H9 (cell line): ENCODE data around the gene SPRED3. TPM values are rescaled to one million over a fixed set of nuclear protein-coding genes. Genes with fewer than 3 reads are reported as not detected.

Source experiments
- DNase-seq: peaks from one replicate; pipeline ENCODE4 v3.0.0-alpha.2; 2017
- H2AFZ ChIP-seq: one replicate; pipeline ENCODE4 v1.6.1; 2013; ENCODE audit warnings: mild to moderate bottlenecking, low read length, control low read depth, moderate library complexity
- H2AK5ac ChIP-seq: 2 replicates; pipeline ENCODE4 v1.6.1; 2013; ENCODE audit warnings: low read length, control low read depth, mixed read lengths; ENCODE audit not compliant: insufficient read length
- H2BK120ac ChIP-seq: one replicate; pipeline ENCODE4 v1.6.1; 2013; ENCODE audit warnings: low read depth, mild to moderate bottlenecking, low read length, control low read depth, inconsistent platforms; ENCODE audit not compliant: poor library complexity, severe bottlenecking
- H2BK12ac ChIP-seq: 2 replicates; pipeline ENCODE4 v1.6.1; 2013; ENCODE audit warnings: low read length, control low read depth, mixed read lengths, low read depth; ENCODE audit not compliant: insufficient read length
- H2BK15ac ChIP-seq: 2 replicates; pipeline ENCODE4 v1.6.1; 2013; ENCODE audit warnings: low read depth, low read length, control low read depth
- H2BK20ac ChIP-seq: one replicate; pipeline ENCODE4 v1.6.1; 2013; ENCODE audit warnings: low read depth, mild to moderate bottlenecking, low read length, control low read depth, inconsistent platforms; ENCODE audit not compliant: poor library complexity, severe bottlenecking
- H2BK5ac ChIP-seq: 2 replicates; pipeline ENCODE4 v1.6.1; 2013; ENCODE audit warnings: low read length, control low read depth, mixed read lengths; ENCODE audit not compliant: insufficient read length
- H3K14ac ChIP-seq: 2 replicates; pipeline ENCODE4 v1.6.1; 2013; ENCODE audit warnings: low read length, control low read depth; ENCODE audit not compliant: insufficient read depth
- H3K18ac ChIP-seq: 2 replicates; pipeline ENCODE4 v1.6.1; 2013; ENCODE audit warnings: low read depth, mild to moderate bottlenecking, mixed read lengths, low read length, control low read depth; ENCODE audit not compliant: insufficient read length
- H3K23ac ChIP-seq: 2 replicates; pipeline ENCODE4 v1.6.1; 2013; ENCODE audit warnings: low read length, control low read depth, mixed read lengths, low read depth; ENCODE audit not compliant: insufficient read length
- H3K23me2 ChIP-seq: 2 replicates; pipeline ENCODE4 v1.6.1; 2013; ENCODE audit warnings: low read depth, mild to moderate bottlenecking, mixed read lengths, low read length, control low read depth; ENCODE audit not compliant: insufficient read length, poor library complexity, severe bottlenecking
- H3K27ac ChIP-seq: 2 replicates; pipeline ENCODE4 v1.5.1; 2013; ENCODE audit warnings: low read length, control low read depth, mixed read lengths, low read depth; ENCODE audit not compliant: insufficient read length
- H3K27me3 ChIP-seq: 2 replicates; pipeline ENCODE4 v1.6.1; 2013; ENCODE audit warnings: low read length, control low read depth, inconsistent platforms; ENCODE audit not compliant: insufficient read depth
- H3K4ac ChIP-seq: 2 replicates; pipeline ENCODE4 v1.6.1; 2013; ENCODE audit warnings: low read depth, mild to moderate bottlenecking, control low read depth, inconsistent platforms, low read length, moderate library complexity
- H3K4me1 ChIP-seq: 2 replicates; pipeline ENCODE4 v1.6.1; 2013; ENCODE audit warnings: low read length, control low read depth, inconsistent platforms; ENCODE audit not compliant: insufficient read depth
- H3K4me2 ChIP-seq: 2 replicates; pipeline ENCODE4 v1.6.1; 2013; ENCODE audit warnings: low read length, control low read depth, mixed read lengths; ENCODE audit not compliant: insufficient read length, insufficient read depth
- H3K56ac ChIP-seq: 2 replicates; pipeline ENCODE4 v1.6.1; 2013; ENCODE audit warnings: low read depth, mild to moderate bottlenecking, mixed read lengths, low read length, control low read depth; ENCODE audit not compliant: insufficient read length
- H3K79me1 ChIP-seq: 2 replicates; pipeline ENCODE4 v1.6.1; 2013; ENCODE audit warnings: low read depth, mild to moderate bottlenecking, moderate library complexity, low read length, control low read depth, inconsistent platforms; ENCODE audit not compliant: insufficient read depth, poor library complexity, severe bottlenecking
- H3K79me2 ChIP-seq: 2 replicates; pipeline ENCODE4 v1.6.1; 2013; ENCODE audit warnings: low read length, control low read depth, inconsistent platforms; ENCODE audit not compliant: insufficient read depth
- H3K9ac ChIP-seq: 2 replicates; pipeline ENCODE4 v1.6.1; 2013; ENCODE audit warnings: low read length, control low read depth, mixed read lengths; ENCODE audit not compliant: insufficient read length; ENCODE audit errors: extremely low read depth
- H3K9me3 ChIP-seq: one replicate; pipeline ENCODE4 v1.6.1; 2013; ENCODE audit warnings: low read depth, low read length, inconsistent platforms; ENCODE audit not compliant: control insufficient read depth
- H3T11ph ChIP-seq: one replicate; pipeline ENCODE4 v1.6.1; 2013; ENCODE audit warnings: mild to moderate bottlenecking, low read length, control low read depth, inconsistent platforms
- H4K20me1 ChIP-seq: one replicate; pipeline ENCODE4 v1.6.1; 2013; ENCODE audit not compliant: control insufficient read depth, insufficient read length, insufficient read depth
- H4K5ac ChIP-seq: 2 replicates; pipeline ENCODE4 v1.6.1; 2013; ENCODE audit warnings: low read depth, mild to moderate bottlenecking, mixed read lengths, low read length, control low read depth; ENCODE audit not compliant: insufficient read length
- H4K8ac ChIP-seq: replicated peaks from 2 replicates; pipeline ENCODE4 v1.6.1; 2013; ENCODE audit warnings: low read length, control low read depth, mixed read lengths, low read depth; ENCODE audit not compliant: insufficient read length
- H4K91ac ChIP-seq: 2 replicates; pipeline ENCODE4 v1.6.1; 2013; ENCODE audit warnings: low read depth, mild to moderate bottlenecking, moderate library complexity, mixed read lengths, low read length, control low read depth; ENCODE audit not compliant: insufficient read length
- H3K27ac Mint-ChIP-seq, 3 experiments: 2 replicates in 2 of 3; 3 replicates in 1 of 3; pipeline ENCODE4 v1.8.0; 2020 to 2021; ENCODE audit warnings: mixed read lengths in 3 of 3, mild to moderate bottlenecking in 1 of 3, moderate library complexity in 1 of 3
- H3K27me3 Mint-ChIP-seq: 2 replicates; pipeline ENCODE4 v1.8.0; 2021; ENCODE audit warnings: low read depth, mild to moderate bottlenecking, moderate library complexity, mixed read lengths
- H3K36me3 Mint-ChIP-seq, 3 experiments: 2 replicates in 2 of 3; 3 replicates in 1 of 3; pipeline ENCODE4 v1.8.0; 2020 to 2021; ENCODE audit warnings: low read depth in 3 of 3, mixed read lengths in 3 of 3; ENCODE audit not compliant: insufficient read depth in 1 of 3
- H3K4me1 Mint-ChIP-seq, 2 experiments: 2 replicates each; pipeline ENCODE4 v1.8.0; 2020; ENCODE audit warnings: mixed read lengths in 2 of 2
- H3K4me3 Mint-ChIP-seq, 2 experiments: 2 replicates in 1 of 2; 3 replicates in 1 of 2; pipeline ENCODE4 v1.8.0; 2020 to 2021; ENCODE audit warnings: mild to moderate bottlenecking in 2 of 2, mixed read lengths in 2 of 2, moderate library complexity in 1 of 2
- H3K9me3 Mint-ChIP-seq, 2 experiments: 2 replicates in 1 of 2; 3 replicates in 1 of 2; pipeline ENCODE4 v1.8.0; 2020; ENCODE audit warnings: mild to moderate bottlenecking in 2 of 2, mixed read lengths in 2 of 2, moderate library complexity in 1 of 2
- WGBS: extraction: QIAGEN DNeasy Blood & Tissue Kit; methylation state at CpG from one replicate; pipeline ENCODE4 v1.1.7; 2013; ENCODE audit warnings: missing lambda C conversion rate, low lambda C conversion rate, mixed read lengths; ENCODE audit not compliant: insufficient read length; ENCODE audit errors: extremely low coverage; 5-methylcytosine and 5-hydroxymethylcytosine counted together
- total RNA-seq: library from RNA; stranded (reverse); gene quantifications from 2 replicates; pipeline ENCODE4 v1.2.1, GENCODE V29; 2021
- TF ChIP-seq, protein P1 (sequence below): fragments of 200-600 bp; sonication (generic); conservative IDR thresholded peaks from 3 replicates; pipeline ENCODE4 v1.8.0; 2021; ENCODE audit warnings: antibody characterized with exemption, mild to moderate bottlenecking

SPRED3 gene
- total RNA-seq, 1 experiment from 2014 or later, result 16.4 TPM

DNA sequence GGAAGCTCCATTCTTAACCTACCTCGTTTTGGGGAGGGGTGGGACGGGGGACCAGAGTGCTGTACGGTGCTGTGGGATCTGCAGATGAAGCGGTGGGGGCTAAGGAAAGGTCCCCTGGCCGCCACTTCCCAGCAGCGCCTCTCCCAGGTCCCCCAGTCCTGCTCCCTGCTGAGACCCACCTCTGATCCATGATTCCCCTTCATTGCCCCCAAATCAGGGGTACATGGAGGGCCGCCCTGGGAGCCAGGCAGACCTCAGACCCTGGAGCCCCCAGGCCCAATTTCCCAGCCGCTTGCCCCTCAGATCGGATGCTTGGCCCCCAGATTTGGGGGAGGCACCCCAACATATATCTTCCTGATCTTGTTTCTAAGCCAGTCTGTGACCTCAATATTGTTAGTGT lies 10.6 kb downstream of the SPRED3 start:
- no CpG with 5 or more reads among the region's 9 CpGs for WGBS
- H3K4me1 Mint-ChIP-seq, result peaks cover 10 to 15% of the 10 kb centered on the region in 2 experiments

More for the DNA sequence above, 10.6 kb downstream of the SPRED3 start:
- TF ChIP-seq, protein P1, sequence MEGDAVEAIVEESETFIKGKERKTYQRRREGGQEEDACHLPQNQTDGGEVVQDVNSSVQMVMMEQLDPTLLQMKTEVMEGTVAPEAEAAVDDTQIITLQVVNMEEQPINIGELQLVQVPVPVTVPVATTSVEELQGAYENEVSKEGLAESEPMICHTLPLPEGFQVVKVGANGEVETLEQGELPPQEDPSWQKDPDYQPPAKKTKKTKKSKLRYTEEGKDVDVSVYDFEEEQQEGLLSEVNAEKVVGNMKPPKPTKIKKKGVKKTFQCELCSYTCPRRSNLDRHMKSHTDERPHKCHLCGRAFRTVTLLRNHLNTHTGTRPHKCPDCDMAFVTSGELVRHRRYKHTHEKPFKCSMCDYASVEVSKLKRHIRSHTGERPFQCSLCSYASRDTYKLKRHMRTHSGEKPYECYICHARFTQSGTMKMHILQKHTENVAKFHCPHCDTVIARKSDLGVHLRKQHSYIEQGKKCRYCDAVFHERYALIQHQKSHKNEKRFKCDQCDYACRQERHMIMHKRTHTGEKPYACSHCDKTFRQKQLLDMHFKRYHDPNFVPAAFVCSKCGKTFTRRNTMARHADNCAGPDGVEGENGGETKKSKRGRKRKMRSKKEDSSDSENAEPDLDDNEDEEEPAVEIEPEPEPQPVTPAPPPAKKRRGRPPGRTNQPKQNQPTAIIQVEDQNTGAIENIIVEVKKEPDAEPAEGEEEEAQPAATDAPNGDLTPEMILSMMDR, result no peak
- Histone ChIP-seq H3K23ac (no peak overlapping the region), H4K8ac (no peak overlapping the region), H2AFZ (no peak overlapping the region), H3K4ac (no peak overlapping the region), H2BK120ac (no peak overlapping the region), H3K9ac (no peak overlapping the region), H3K4me1 (no peaks in the 10 kb centered on the region; the same call in 1 of the 2 replicates), H3K14ac (no peak overlapping the region), H3K79me1 (no peaks in the 10 kb centered on the region), H2BK12ac (no peak overlapping the region), H2AK5ac (no peak overlapping the region), H3T11ph (no peak overlapping the region), H3K18ac (no peak overlapping the region), H3K56ac (no peak overlapping the region), H2BK5ac (no peak overlapping the region), H2BK15ac (no peak overlapping the region), H3K79me2 (no peaks in the 10 kb centered on the region), H4K91ac (no peak overlapping the region), H2BK20ac (no peak overlapping the region), H3K27ac (no peak overlapping the region), H4K20me1 (no peaks in the 10 kb centered on the region), H4K5ac (no peak overlapping the region), H3K9me3 (no peaks in the 10 kb centered on the region), H3K23me2 (peaks cover 9% of the 10 kb centered on the region), H3K27me3 (peaks cover 3% of the 10 kb centered on the region; the same call in 1 of the 2 replicates), H3K4me2 (no peak overlapping the region)
- no peak overlapping the region; a peak in 1 of 5 replicates for H3K4me3 Mint-ChIP-seq
- no peaks in the 10 kb centered on the region for H3K9me3 Mint-ChIP-seq
- peaks cover 9 to 16% (median 10%) of the 10 kb centered on the region in 3 experiments for H3K36me3 Mint-ChIP-seq
- no peak overlapping the region for H3K27ac Mint-ChIP-seq
- peaks cover 67% of the 10 kb centered on the region for H3K27me3 Mint-ChIP-seq
- DNase-seq, result no peak
